ENCODE data around the gene SQSTM1.

SQSTM1 gene

DNA sequence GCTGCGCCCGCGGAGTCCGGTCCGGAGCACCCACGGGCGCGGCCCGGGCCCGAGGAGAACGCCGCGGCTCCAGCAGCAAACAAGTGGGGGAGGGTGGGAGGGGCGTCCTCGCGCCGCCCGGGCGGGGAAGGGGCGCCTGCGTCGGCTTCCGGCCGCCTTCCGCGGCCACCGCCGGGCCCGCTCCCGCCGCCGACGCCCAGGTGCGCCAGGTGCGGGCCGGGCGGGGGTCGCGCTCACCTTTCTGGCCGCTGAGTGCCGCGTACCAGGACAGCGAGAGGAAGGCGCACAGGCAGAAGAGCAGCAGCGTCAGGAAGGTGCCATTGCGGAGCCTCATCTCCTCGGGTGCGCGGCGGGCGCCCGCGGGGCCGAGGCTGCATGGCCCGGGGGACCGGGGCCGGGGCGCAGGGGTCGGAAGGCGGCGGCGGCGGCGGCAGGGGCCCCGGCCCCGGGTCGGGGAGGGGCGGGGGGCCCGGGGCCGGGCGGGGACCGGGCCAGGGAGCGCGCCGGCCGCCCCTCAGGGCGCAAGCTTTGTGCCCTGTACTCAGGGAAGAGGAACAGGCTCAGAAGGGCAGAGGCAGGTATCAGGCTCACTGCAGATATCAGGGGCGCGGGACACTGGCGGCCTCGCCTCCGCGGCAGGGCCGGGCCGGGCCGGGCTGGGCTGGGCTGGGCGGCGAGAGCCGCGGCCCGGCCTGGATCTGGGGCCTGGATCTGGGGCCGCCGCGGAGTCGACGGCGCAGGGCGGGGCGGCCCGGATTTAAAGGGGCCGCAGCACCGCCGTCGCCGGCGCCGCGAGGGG is 14.3 kb upstream of the SQSTM1 start, which contains the start of gene MGAT4B:
TSS of gene MGAT4B (minus strand) at position 617 of the 799 bp plus-strand sequence. CDS start at position 334, 283 bp downstream.
- peak; percentile 54 for DNase-seq

DNA sequence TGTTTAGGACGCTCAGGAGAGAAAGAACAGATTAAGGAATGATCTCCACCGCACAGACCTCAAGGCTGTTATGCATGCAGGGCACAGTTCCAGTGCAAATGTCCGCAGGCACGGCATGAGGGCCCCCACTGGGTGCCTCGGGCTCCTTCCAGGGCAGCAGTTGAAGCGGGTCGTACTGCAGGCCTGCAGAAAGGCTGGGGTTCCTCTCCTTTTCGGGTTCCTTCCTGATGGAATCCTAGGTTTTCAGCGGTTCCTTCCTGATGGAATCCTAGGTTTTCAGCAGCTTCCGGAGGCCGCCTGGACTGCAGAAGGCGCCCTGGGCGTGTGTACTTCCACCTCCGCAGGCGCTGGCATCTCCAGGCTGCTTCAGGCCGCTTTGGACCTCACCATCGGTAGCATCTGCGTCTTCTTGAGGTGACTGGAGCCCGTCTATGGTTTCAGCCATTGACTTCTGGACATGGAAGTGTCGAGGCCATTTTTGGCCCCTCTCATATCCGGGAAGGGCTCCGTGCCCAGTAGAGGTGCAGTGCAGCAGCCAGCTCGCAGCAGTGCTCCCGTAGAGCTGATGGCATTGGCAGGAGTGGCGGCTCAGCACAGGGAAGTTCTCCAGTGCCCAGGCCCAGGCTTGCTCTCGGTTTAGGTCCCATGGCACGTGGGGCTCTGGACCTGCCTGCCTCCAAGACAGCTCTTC is 8.4 kb upstream of the SQSTM1 start:
- DNase-seq, result no peak

DNA sequence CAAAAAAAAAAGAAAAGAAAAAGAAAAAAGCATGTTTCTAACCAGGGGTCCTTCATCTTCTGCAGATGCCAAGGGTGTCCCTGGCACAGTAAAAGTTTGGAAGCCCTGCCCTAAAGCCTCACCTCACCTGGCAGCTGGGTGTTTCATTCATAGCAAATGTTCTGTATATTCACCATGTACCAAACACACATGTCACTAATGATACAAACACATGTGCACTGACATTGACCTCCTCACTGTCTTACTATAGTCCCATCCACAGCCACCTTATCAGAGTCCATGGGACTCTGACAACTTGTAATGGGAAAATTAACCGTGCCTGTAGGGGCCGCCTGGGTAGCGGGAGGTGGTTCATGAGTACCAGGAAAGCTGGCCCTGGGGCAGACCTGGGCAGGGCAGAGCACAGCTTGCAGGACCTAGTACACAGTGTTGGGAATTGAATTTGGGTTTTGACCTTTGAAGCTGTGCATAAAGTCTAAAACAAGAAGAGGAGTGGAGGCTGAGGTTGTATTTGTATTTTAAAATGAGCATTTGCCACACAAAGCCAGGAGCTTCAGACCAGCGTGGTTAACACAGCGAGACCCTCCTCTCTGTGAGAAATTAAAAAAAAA is 7.6 kb upstream of the SQSTM1 start:
- no peak for DNase-seq

DNA sequence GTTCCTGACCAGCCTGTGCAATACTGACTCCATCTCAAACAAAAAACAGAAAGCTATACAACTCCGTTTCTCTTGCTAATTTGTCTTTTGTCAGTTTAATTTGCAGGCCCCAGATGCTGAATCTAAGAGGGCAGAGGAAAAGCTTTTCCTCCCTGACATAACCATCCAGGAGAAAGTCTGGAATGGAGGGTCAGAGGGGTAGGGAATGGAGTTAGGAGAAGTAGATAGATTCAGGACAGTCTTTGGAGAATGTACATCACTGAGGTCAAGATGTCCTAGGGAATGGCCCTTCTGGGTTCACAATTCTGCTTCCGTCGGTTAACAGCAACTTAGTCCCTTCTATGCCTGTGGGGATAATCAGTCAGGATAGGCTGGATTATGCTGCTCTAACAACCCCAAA is 6.6 kb upstream of the SQSTM1 start:
- DNase-seq, result no peak

DNA sequence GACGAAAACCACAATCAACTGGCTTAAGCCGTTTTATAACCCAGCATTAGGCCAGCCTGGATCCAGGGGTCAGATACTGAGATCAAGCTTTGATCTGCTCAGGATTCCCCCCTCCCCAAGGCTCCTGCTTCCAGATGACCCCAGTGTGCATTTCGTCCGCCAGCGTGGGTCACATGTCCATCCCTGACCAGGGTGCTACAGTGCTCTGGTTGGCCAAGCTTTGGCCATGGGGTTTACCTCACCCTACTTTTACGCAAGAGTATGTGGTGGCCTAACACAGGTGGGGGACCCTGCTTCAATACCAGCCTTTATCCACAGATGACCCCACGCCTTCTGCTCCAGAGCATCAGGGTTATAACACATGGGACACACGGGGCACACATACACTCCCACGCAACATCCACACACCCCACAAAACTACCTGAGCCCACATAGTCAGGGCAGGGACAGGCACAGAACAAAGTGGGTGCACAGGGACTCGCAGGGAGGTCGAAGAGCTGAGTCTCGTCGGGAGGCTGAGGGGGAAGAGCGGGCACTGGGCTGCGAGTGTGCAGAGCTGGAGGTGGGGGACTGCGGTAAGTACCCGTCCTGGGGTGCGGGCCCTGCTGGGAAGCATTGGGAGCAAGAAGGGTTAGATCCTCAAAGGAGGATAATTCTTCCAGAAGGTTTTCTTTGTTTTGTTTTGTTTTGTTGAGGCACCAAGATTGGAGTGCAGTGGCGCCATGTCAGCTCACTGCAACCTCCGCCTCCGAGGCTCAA is 5.0 kb upstream of the SQSTM1 start:
- no peak for DNase-seq

DNA sequence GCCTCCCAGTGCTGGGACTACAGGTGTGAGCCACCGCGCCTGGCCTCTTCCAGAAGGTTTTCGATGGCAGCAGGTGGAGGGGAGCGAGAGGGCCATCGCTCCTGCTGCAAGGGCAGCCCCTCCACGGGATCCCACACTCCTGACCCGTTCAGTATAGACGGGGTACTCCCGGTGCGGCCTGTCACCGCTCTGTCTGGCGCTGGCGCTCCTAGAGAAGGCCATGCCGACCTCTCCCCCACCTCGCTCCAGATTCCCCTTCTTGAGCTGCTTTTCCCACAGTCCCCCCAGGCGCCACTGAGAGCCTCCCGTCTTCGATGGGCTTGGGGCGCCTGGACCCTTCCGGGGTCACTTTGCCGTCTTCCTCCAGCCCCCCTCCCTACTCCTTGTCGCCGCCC is 4.3 kb upstream of the SQSTM1 start:
- no peak for DNase-seq

DNA sequence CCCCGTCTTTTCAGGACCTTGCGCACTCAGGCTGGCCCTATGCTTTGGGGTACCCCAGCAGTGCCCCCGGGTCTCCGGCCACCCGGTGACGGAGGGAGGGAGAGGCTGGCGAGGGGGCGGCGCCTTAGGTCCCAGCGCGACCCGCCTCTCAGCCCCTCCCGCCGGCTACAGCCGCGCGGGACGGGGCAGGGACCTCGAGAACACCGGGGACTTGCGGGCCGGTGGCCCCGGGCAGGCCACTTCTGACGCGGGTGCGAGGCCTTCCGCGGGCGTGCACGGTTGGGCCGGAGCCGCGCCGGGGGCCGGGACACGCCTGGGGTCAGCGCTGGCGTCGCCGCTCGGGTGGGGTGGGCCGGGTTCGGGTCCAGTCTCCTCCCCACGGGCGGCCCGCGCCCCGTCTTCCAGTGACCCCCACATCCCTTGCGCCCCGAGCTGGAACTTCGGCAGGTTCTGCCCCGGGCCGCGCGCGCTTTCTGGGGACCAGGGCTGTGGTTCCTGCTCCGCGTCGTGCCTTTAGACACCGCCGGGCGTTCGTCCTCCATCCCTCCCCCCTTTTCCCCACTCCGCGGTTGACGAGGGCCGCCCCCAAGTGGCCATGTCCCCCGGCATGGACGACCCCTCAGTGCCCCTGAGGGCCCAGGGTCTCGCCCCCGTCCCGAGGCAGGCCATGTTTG is 3.8 kb upstream of the SQSTM1 start:
- DNase-seq, result no peak

DNA sequence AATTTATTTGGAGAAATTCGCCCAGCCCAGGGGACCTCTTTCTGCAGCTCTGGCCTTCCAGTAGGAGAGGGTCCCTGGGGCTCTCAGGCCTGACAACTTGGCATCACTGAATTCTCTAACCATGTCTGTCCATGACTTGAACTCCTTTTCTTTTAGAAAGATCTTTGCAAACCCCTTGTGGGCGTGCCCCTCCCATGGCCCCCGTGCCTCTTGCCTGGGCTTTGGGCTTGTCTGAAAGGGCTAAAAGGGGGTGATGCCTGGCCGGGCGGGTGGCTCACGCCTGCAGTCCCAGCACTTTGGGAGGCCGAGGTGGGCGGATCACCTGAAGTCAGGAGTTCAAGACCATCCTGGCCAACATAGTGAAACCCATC is 3.2 kb upstream of the SQSTM1 start:
- no peak for DNase-seq

DNA sequence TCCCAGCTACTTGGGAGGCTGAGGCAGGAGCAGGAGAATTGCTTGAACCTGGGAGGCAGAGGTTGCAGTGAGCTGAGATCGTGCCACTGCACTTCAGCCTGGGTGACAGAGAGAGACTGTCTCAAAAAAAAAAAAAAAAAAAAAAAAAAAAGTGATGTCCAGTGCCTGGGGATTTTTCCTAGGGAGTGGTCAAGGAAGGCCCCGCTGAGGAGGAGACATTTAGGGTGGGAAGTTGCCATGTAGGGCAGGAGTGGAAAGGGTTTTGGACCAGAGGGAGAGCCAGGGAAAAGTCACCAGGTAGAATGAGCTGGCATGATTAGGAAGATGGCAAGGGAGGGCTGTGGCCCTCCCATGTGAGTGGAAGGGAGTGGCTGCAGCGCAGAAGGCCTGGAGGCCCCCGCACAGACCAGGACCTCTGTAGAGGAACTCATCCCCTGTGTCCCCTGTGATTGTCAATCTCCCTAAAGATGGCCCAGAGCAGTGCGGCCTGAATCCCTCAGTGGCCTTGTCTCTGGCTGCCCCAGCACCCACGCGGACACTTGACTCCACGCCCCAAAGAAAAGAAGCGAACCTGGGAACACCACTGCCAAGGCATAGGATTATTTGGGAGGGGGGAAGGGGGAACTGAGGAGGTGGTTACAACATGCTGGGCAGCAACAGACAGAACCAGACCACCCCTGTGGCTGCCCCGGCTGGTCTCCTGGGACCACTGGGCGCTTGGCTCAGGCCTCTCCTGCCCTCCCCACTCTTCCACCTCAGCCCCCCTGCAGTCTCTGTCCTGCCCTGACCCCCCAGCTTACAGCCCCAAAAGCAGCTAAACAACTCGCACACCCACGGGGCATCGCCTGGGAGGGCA is 2.6 kb upstream of the SQSTM1 start:
- DNase-seq, result no peak

DNA sequence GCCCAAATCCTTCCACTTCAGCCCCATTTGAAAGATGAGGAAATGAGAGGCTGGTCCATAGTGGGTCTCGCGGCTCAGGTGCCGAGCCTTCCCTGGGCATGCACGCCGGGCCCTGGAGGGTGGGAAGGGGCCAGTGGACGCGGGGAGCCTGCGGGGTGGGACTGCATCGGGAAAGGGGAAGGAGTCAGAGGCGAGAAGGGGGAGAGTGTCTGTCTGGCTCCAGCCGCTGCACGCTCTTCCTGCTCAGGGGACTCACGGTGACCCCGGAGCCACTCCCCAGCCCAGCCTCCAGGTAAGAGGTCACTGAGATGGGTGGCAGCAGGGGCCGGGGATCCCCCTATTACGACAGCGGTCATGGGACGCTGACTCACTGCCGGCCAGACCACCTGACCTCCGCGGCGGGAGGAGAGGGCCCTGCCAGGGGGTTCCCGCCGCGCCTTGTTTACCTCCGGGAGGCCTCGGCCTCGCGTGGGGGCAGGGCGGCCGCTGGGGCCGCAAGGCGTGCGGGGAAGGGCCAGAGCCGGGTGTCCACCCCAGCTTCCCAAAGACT is 1.9 kb upstream of the SQSTM1 start:
- DNase-seq, result peak; percentile 92

DNA sequence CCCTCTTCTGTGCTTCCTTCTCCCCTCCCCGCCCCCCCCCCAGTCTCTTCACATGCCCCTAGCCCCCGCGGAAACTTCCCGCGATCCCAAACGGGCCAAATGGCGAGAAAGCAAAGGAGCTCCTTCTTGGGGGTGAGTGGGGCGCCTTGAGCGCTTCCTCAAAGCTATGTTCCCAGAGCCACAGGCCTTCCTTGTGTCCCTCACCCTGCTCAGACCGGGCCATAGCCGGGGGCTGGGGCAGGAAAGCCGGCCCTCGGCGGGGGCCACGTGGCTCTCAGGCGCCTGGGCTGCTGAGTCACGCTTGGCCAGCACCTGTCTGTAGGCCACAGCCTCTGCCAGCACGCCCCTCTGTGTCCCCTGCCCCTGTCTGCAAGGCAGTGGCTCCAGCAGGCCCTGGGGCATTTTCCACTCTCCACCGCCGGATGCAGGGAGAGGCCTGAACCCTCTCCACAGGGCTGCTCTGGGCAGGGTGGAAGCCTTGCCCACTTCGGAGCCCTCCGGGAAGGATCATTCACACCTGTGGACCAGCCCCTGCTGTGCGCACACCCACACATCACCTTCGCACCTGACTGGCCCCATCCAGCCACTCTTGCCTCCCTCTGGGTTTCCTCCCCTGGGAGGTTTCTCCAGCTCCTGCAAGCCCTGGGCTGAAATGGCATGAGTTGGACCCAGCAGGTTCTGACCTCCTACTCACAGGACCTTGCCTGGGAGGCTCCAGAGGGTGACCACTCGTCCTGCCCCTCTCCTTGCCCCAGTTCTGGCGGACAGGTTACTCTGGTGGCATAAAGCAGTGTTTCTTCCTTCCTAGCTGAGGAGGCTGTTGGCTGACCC is 1.2 kb upstream of the SQSTM1 start:
- DNase-seq, result peak; percentile 50

DNA sequence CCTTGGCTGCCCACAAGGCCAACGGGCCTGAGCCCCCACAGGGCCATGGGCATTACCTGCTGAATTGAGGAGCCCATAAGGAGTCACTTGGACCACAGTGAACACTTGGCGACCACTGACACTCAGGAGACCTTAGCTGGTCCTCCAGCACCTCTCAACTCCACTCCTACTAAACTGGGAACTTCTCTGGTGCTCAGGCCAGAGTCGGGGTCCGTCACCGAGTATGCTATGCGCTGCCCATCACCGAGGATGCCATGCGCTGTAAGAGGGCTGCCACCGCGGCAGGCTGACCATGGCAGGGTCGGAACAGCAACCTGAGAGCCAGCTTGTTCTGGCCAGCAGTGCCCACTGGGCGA is 600 bp upstream of the SQSTM1 start:
- no peak for DNase-seq

DNA sequence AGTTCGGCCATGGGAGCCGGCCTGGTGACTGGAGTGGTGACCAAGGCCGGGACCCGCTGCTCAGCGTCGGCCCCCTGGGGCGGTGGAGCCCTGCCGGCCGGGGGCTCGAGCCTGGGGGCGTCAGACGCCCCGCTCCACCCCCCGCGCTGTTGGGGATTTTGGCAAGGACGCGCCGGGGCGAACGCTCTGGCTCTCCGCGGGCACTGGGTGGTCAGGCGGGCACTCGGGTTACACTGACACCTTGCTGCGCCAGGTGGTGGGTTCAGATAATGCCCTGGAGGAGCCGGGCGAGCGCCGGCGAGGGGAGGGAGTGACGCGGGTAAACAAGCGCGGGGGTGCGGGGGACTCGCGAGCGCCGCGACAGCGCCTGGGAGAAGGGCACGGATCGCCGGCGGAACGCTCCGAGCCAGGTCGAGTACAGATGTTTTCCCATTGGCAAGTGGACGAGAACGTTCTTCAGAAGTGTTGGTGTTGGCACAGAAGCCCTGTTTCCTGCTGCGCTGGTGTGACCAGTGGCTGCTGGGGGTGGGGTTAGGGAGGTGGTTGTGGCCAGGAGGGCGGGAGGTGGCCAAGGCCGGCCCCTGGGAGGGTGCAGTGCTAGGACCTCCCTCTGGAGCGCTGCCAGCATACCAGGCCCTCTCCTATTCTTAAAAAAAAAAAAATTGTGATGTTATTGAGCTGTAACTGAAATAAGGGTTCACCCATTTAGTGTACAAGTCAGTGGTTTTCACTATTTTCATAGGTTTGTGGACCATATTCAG is 773 bp downstream of the SQSTM1 start:
- peak; percentile 73 for DNase-seq

DNA sequence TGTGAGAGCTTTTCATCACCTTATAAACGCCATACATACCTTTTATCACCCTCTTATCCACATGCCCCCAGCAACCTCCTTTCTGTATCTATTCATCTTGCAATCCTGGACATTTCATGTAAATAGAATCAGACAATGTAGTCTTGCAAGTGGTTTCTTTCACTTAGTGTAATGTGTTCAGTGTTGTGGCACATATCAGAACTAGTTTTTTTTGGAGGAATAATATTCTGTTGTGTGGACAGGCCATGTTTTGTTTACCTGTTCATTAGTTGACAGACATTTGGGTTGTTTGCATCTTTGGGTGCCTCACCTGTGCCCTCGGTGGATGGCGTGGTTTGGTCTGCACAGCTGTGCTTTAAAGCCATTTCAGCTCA is 1.3 kb downstream of the SQSTM1 start:
- DNase-seq, result no peak

DNA sequence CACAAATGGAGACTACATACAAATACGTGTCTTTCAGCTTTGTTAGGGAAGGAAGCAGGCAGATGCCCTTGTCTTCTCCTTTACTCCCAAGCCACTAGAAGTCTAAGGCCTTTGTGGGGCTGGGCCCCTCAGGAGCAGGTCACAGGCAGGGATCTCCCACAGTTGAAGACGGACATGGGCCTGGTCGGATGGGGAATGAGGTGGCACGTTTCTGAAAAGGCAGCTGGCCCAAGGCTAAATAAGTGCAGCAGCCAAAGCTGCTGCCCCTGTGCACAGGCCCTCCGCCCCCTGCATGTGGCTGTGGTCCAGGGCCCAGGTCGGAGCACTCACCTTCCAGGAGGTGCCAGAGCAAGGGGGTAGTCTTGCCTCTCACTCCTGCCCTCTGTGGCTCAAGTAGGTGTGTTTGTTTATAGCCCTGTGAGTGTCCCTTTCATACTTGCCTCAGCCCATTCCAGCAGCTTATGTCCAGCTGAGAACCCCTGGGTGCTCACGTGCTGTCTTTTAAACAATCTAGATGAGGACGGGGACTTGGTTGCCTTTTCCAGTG is 1.8 kb downstream of the SQSTM1 start:
- no peak for DNase-seq

DNA sequence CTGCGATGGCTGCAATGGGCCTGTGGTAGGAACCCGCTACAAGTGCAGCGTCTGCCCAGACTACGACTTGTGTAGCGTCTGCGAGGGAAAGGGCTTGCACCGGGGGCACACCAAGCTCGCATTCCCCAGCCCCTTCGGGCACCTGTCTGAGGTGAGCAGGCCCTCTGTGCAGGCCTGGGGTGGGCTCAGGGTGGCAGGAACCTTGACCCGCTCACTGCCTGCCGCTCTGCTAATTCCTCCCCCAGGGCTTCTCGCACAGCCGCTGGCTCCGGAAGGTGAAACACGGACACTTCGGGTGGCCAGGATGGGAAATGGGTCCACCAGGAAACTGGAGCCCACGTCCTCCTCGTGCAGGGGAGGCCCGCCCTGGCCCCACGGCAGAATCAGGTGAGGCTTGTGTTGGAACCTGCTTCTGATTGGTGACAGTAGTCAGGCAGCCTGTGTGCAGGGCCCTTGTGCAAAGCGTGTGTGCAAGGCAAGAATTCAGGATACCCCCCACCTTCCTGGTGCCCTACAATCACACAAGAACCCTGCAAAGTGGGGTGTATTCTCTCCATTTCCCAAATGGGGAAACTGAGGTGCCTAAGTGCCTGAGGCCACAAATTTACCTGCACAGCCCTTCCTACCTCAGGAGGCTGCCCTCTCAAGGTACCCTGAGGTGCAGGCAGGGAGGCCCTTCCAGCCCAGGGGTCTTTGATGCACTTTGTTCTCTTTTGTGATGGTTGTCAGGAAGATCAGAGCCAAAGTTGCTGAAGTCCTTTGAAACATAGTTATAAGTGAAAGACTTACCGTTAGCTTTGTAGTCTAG is 3.4 kb downstream of the SQSTM1 start:
- no peak for DNase-seq

DNA sequence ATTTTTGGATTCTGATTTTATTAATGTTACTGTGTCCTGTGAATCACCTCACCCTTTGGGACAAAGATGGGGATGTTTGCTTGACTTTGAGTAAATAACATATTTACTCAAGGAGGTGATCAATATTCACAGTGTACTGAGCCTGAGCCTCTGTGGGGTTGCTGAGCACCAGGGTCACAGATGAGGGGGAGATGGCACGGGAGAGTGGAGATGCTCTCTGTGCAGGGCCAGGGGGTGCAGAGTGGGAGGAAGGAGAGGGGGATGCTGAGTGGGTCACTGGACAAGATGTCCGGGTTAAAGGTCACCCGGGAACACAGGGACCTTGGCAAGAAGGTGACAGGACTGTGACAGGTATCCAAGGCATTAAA is 4.0 kb downstream of the SQSTM1 start:
- DNase-seq, result no peak

DNA sequence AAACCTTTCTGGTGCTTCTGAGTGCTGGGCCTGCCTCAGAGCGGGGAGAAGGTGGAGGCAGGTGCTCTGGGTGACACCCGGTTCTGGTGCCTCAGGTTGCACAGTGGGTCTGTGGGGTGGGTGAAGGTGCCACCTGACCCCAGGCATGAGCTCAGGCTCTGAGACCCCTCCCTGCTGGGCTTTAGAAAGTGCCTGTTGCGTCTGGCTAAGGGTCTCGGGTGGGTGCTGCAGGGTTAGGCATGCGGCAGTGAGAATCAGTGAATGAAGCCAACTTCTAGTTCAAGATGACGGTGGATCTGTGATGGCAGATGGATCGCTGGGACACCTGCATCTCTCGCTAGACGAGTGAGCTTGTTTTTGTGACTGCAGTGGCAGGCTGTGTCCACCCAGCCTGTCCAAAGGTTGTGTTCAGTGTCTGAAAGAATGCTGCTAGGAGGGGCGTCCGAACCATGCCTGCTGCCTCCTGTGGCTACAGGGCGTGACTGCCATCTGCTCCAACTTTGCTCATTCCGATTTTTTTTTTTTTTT is 5.0 kb downstream of the SQSTM1 start:
- DNase-seq, result no peak

Data from activated gamma-delta T cell (primary cell).